B cell (primary cell): Measurements from ENCODE around the gene NIPBL.

Experiments
- CTCF ChIP-seq: fragments of 200-600 bp; IDR thresholded peaks from one replicate; pipeline ENCODE4 v1.8.0; 2022; ENCODE audit warnings: antibody characterized with exemption, mild to moderate bottlenecking
- EZH2 ChIP-seq: IDR thresholded peaks from 2 replicates; pipeline ENCODE4 v1.6.1; 2012; ENCODE audit warnings: borderline replicate concordance, low read depth, mild to moderate bottlenecking, moderate library complexity, low read length; ENCODE audit not compliant: insufficient read depth, poor library complexity, severe bottlenecking

- TF ChIP-seq CTCF (no peak), EZH2 (no peak)
Observed at GRCh38 chr5:37111426-37112382, 235.1 kb downstream of the NIPBL start.
